ENCODE measurements around the gene CHAC2.

Gene CHAC2

GRCh38 chr2:53778536-53779162, 11.0 kb downstream of the CHAC2 start:
- DNase-seq: no peak

- no peak for DNase-seq
These were observed 12.5 kb downstream of the CHAC2 start for GRCh38 chr2:53780056-53780455.

GRCh38 chr2:53782676-53783075, 15.1 kb downstream of the CHAC2 start:
- no peak for DNase-seq

- DNase-seq: no peak
These were observed 16.8 kb downstream of the CHAC2 start for GRCh38 chr2:53784436-53784835.

GRCh38 chr2:53785366-53785765, 17.8 kb downstream of the CHAC2 start:
- no peak for DNase-seq

- peak; percentile 28 for DNase-seq
These were observed 18.7 kb downstream of the CHAC2 start for GRCh38 chr2:53786352-53786704.

GRCh38 chr2:53786705-53787613, 19.4 kb downstream of the CHAC2 start, which contains the start of the genes ASB3 and ERLEC1:
Gene ASB3, minus strand, starts transcription at chr2:53786953. Its CDS starts 21,381 bp downstream, at chr2:53765572.
Gene ERLEC1, plus strand, starts transcription at chr2:53787044. Its CDS starts 167 bp downstream, at chr2:53787211.
- DNase-seq: peak; percentile 90

GRCh38 chr2:53787614-53788289, 20.1 kb downstream of the CHAC2 start:
- DNase-seq: peak; percentile 4

- DNase-seq: no peak
These were observed 25.7 kb downstream of the CHAC2 start for GRCh38 chr2:53793261-53793660.

GRCh38 chr2:53793821-53794220, 26.2 kb downstream of the CHAC2 start:
- no peak for DNase-seq

- no peak for DNase-seq
These were observed 33.9 kb downstream of the CHAC2 start for GRCh38 chr2:53801547-53801946.

- no peak for DNase-seq
These were observed 35.1 kb downstream of the CHAC2 start for GRCh38 chr2:53802617-53803151.

- DNase-seq: no peak
These were observed 44.0 kb downstream of the CHAC2 start for GRCh38 chr2:53811601-53812000.

GRCh38 chr2:53813151-53813550, 45.5 kb downstream of the CHAC2 start:
- DNase-seq: no peak

- no peak for DNase-seq
These were observed 51.3 kb downstream of the CHAC2 start for GRCh38 chr2:53818854-53819435.

- no peak for DNase-seq
These were observed 52.0 kb downstream of the CHAC2 start for GRCh38 chr2:53819634-53820033.

GRCh38 chr2:53820048-53820447, 52.4 kb downstream of the CHAC2 start:
- no peak for DNase-seq

GRCh38 chr2:53820711-53821110, 53.1 kb downstream of the CHAC2 start:
- no peak for DNase-seq

- no peak for DNase-seq
These were observed 54.2 kb downstream of the CHAC2 start for GRCh38 chr2:53821810-53822209.

GRCh38 chr2:53823639-53824038, 56.0 kb downstream of the CHAC2 start:
- peak; percentile 6 for DNase-seq

All from CD4-positive, alpha-beta T cell treated with Interleukin-17A for 4 hours (primary cell).